ENCODE results near the gene FLT1.

DNA sequence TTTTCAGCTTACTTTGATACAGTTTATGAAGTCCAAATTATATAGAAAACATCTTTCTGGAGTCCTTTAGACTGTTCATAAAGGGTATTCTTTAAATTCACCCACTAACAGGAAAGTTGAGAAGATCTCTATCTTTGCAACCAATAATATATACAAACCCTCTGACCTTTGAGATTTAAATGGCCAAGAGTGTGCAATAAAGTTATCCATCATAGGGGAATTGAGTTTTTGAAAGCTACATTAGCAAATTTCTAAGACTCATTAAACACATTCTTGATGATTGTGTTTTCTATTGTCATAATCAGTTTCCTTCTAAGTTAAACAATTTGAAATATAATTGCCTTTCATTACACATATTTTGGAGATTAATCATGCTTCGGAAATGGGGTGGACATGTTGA, 15.9 kb downstream of the FLT1 start:
- TF ChIP-seq POLR2A (IDR thresholded peaks at IDR 0.05; ENCODE audit: borderline replicate concordance, extremely low read depth, insufficient read depth, insufficient read length) (no peak), RAD21 (IDR thresholded peaks at IDR 0.05; ENCODE audit: low read depth) (no peak), YY1 (IDR thresholded peaks at IDR 0.05; ENCODE audit: extremely low read depth, insufficient replicate concordance, low read depth, low read length) (no peak)
- TF ChIP-seq, protein P1, sequence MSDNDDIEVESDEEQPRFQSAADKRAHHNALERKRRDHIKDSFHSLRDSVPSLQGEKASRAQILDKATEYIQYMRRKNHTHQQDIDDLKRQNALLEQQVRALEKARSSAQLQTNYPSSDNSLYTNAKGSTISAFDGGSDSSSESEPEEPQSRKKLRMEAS (IDR thresholded peaks at IDR 0.05), result no peak
- TF ChIP-seq, protein P2, sequence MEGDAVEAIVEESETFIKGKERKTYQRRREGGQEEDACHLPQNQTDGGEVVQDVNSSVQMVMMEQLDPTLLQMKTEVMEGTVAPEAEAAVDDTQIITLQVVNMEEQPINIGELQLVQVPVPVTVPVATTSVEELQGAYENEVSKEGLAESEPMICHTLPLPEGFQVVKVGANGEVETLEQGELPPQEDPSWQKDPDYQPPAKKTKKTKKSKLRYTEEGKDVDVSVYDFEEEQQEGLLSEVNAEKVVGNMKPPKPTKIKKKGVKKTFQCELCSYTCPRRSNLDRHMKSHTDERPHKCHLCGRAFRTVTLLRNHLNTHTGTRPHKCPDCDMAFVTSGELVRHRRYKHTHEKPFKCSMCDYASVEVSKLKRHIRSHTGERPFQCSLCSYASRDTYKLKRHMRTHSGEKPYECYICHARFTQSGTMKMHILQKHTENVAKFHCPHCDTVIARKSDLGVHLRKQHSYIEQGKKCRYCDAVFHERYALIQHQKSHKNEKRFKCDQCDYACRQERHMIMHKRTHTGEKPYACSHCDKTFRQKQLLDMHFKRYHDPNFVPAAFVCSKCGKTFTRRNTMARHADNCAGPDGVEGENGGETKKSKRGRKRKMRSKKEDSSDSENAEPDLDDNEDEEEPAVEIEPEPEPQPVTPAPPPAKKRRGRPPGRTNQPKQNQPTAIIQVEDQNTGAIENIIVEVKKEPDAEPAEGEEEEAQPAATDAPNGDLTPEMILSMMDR (IDR thresholded peaks at IDR 0.05 in 2 of 3, conservative IDR thresholded peaks at IDR 0.05 in 1 of 3; ENCODE audit: borderline replicate concordance in 1 of 3, insufficient read depth in 1 of 3, low read depth in 2 of 3, low read length in 2 of 3), result no peak
